GM23338 (cell line): ENCODE data around the gene NDE1. TPM values are rescaled to one million over a fixed set of nuclear protein-coding genes. Genes with fewer than 3 reads are reported as not detected.

Experiments used
- ATAC-seq: fragments of 200-7000 bp; cut with Tn5 transposase; 3 replicates; pipeline ENCODE4 v1.9.1; 2020
- DNase-seq: peaks from one replicate; pipeline ENCODE4 v3.0.0-alpha.2; 2015; ENCODE audit warnings: low spot score
- H2AFZ ChIP-seq: fragments of 200-600 bp; sonication (generic); 2 replicates; pipeline ENCODE4 v1.8.0; 2016; ENCODE audit warnings: antibody characterized with exemption, mild to moderate bottlenecking, moderate library complexity
- H3F3A ChIP-seq: fragments of 200-600 bp; sonication (generic); replicated peaks from 2 replicates; pipeline ENCODE4 v1.8.0; 2017; ENCODE audit warnings: antibody characterized with exemption, mixed run types, low read depth
- H3K27ac ChIP-seq: fragments of 200-600 bp; sonication (generic); 2 replicates; pipeline ENCODE4 v1.6.1; 2016; ENCODE audit warnings: low read depth
- H3K27me3 ChIP-seq: fragments of 200-600 bp; sonication (generic); 2 replicates; pipeline ENCODE4 v1.8.0; 2016; ENCODE audit warnings: mild to moderate bottlenecking, mixed run types, moderate library complexity; ENCODE audit not compliant: insufficient read depth
- H3K36me3 ChIP-seq: fragments of 200-600 bp; sonication (generic); 2 replicates; pipeline ENCODE4 v1.8.0; 2016; ENCODE audit warnings: mild to moderate bottlenecking; ENCODE audit not compliant: insufficient read depth
- H3K4me1 ChIP-seq: fragments of 200-600 bp; sonication (generic); 2 replicates; pipeline ENCODE4 v1.8.0; 2016; ENCODE audit warnings: mild to moderate bottlenecking, moderate library complexity; ENCODE audit not compliant: insufficient read depth
- H3K4me2 ChIP-seq: fragments of 200-600 bp; sonication (generic); 2 replicates; pipeline ENCODE4 v1.7.1; 2017; ENCODE audit warnings: mixed run types
- H3K4me3 ChIP-seq: fragments of 200-600 bp; sonication (generic); 2 replicates; pipeline ENCODE4 v1.6.1; 2016; ENCODE audit warnings: mixed run types
- H3K79me2 ChIP-seq: fragments of 200-600 bp; sonication (generic); replicated peaks from 2 replicates; pipeline ENCODE4 v1.8.0; 2017; ENCODE audit warnings: mild to moderate bottlenecking; ENCODE audit not compliant: insufficient read depth
- H3K9me2 ChIP-seq: fragments of 200-600 bp; sonication (generic); 2 replicates; pipeline ENCODE4 v1.8.0; 2017; ENCODE audit not compliant: insufficient read depth
- H4K20me1 ChIP-seq: fragments of 200-600 bp; sonication (generic); replicated peaks from 2 replicates; pipeline ENCODE4 v1.8.0; 2017; ENCODE audit warnings: mild to moderate bottlenecking; ENCODE audit not compliant: insufficient read depth
- H3K27ac Mint-ChIP-seq: 2 replicates; pipeline ENCODE4 v1.8.0; 2020; ENCODE audit warnings: inconsistent platforms, mild to moderate bottlenecking, moderate library complexity, mixed read lengths
- H3K27me3 Mint-ChIP-seq: 3 replicates; pipeline ENCODE4 v1.8.0; 2022; ENCODE audit warnings: low read depth, mild to moderate bottlenecking, moderate library complexity, mixed read lengths, inconsistent platforms; ENCODE audit not compliant: insufficient read depth, poor library complexity
- H3K36me3 Mint-ChIP-seq: 3 replicates; pipeline ENCODE4 v1.8.0; 2021; ENCODE audit warnings: low read depth, mild to moderate bottlenecking, inconsistent platforms, moderate library complexity, mixed read lengths
- H3K4me1 Mint-ChIP-seq: 3 replicates; pipeline ENCODE4 v1.8.0; 2020; ENCODE audit warnings: mild to moderate bottlenecking, inconsistent platforms, mixed read lengths
- H3K4me3 Mint-ChIP-seq: 3 replicates; pipeline ENCODE4 v1.8.0; 2021; ENCODE audit warnings: moderate library complexity, mild to moderate bottlenecking, inconsistent platforms, mixed read lengths
- H3K9me3 Mint-ChIP-seq: 3 replicates; pipeline ENCODE4 v1.8.0; 2020; ENCODE audit warnings: moderate library complexity, mild to moderate bottlenecking, inconsistent platforms, mixed read lengths
- CREB1 ChIP-seq: fragments of 250-450 bp; sonication (Bioruptor Pico); IDR thresholded peaks from 2 replicates; pipeline ENCODE4 v1.5.0; 2020; ENCODE audit warnings: low read depth, mild to moderate bottlenecking, moderate library complexity
- CTCF ChIP-seq, 2 experiments: fragments of 200-600 bp in 1 of 2; sonication (generic) in 1 of 2; conservative IDR thresholded peaks; 2 replicates each; pipeline versions ENCODE4 v1.5.1 to v1.6.1; 2016 to 2017; ENCODE audit warnings: antibody characterized with exemption in 2 of 2, low read depth in 2 of 2, mild to moderate bottlenecking in 2 of 2, moderate library complexity in 1 of 2
- ETS1 ChIP-seq: IDR thresholded peaks from 2 replicates; pipeline ENCODE4 v1.6.1; 2016; ENCODE audit warnings: antibody characterized with exemption
- JUNB ChIP-seq: IDR thresholded peaks from one replicate; pipeline ENCODE4 v1.6.1; 2016; ENCODE audit warnings: antibody characterized with exemption; ENCODE audit not compliant: unreplicated experiment
- STAT1 ChIP-seq: IDR thresholded peaks from one replicate; pipeline ENCODE4 v1.6.1; 2016; ENCODE audit warnings: antibody characterized with exemption; ENCODE audit not compliant: unreplicated experiment
- ZNF331 ChIP-seq: fragments of 250-450 bp; sonication (Bioruptor Pico); IDR thresholded peaks from 2 replicates; pipeline ENCODE4 v1.5.0; 2020; ENCODE audit warnings: low read depth, mild to moderate bottlenecking, moderate library complexity
- polyA plus RNA-seq: library from polyadenylated mRNA; unstranded; fragments of >200 nt; fragmentation: Nextera tagmentation; extraction: Ambion mirVana; gene quantifications from 2 replicates; pipeline ENCODE4 v1.2.1, GENCODE V29; 2016
- total RNA-seq: library from RNA; depleted of rRNA; stranded (reverse); fragments of >200 nt; shearing (Covaris generic); gene quantifications from 2 replicates; pipeline ENCODE4 v1.2.3, GENCODE V29; 2014

NDE1 gene
- total and polyA plus RNA-seq, 2 experiments from 2014 or later, result 13.0 to 22.9 TPM

GRCh38 chr16:15665107-15665506 lies 15.1 kb downstream of the NDE1 start:
- DNase-seq, result no peak
- TF ChIP-seq CREB1 (CRISPR knock-in tag) (no peak), ETS1 (no peak)
- H3K79me2 ChIP-seq, result peaks cover 3% of the 10 kb centered on the region; the same call in 1 of the 2 replicates
- Mint-ChIP-seq H3K27me3 (peaks cover 3% of the 10 kb centered on the region), H3K36me3 (peaks cover 33% of the 10 kb centered on the region; the same call in 2 of the 3 replicates), H3K27ac (no peak overlapping the region), H3K9me3 (no peaks in the 10 kb centered on the region), H3K4me3 (no peak overlapping the region), H3K4me1 (no peaks in the 10 kb centered on the region; the same call in 2 of the 3 replicates)
- no peak overlapping the region for H3K27ac ChIP-seq
- H3K36me3 ChIP-seq, result peaks cover 14% of the 10 kb centered on the region; the same call in 1 of the 2 replicates
- H3K4me2 ChIP-seq, result no peak overlapping the region
- H3F3A ChIP-seq, result no peaks in the 10 kb centered on the region
- no peaks in the 10 kb centered on the region for H3K9me2 ChIP-seq
- H3K27me3 ChIP-seq, result no peaks in the 10 kb centered on the region
- H3K4me3 ChIP-seq, result no peak overlapping the region
- H3K4me1 ChIP-seq, result no peaks in the 10 kb centered on the region
- no peak overlapping the region for H2AFZ ChIP-seq
- H4K20me1 ChIP-seq, result 0 out of 2 replicates have a peak, but pooled peaks cover 5% of the 10 kb centered on the region
- ATAC-seq, result no peak

GRCh38 chr16:15667091-15667742 lies 17.2 kb downstream of the NDE1 start:
- Mint-ChIP-seq H3K9me3 (no peaks in the 10 kb centered on the region), H3K4me3 (no peak overlapping the region), H3K36me3 (peaks cover 34% of the 10 kb centered on the region; the same call in 2 of the 3 replicates), H3K27ac (no peak overlapping the region), H3K4me1 (no peaks in the 10 kb centered on the region; the same call in 2 of the 3 replicates), H3K27me3 (peaks cover 3% of the 10 kb centered on the region)
- no peaks in the 10 kb centered on the region for H3F3A ChIP-seq
- no peak overlapping the region for H2AFZ ChIP-seq
- H3K27ac ChIP-seq, result no peak overlapping the region
- H3K4me1 ChIP-seq, result no peaks in the 10 kb centered on the region
- H3K27me3 ChIP-seq, result no peaks in the 10 kb centered on the region
- peaks cover 14% of the 10 kb centered on the region; the same call in 1 of the 2 replicates for H3K36me3 ChIP-seq
- no peak overlapping the region for H3K4me2 ChIP-seq
- no peak for DNase-seq
- no peak for ATAC-seq
- no peak overlapping the region for H3K4me3 ChIP-seq
- H3K79me2 ChIP-seq, result 0 out of 2 replicates have a peak, but pooled peaks cover 3% of the 10 kb centered on the region
- H3K9me2 ChIP-seq, result no peaks in the 10 kb centered on the region
- TF ChIP-seq STAT1 (no peak), ZNF331 (CRISPR knock-in tag) (no peak), JUNB (no peak), CTCF (conservative IDR thresholded peaks at IDR 0.05; ENCODE audit: low read depth in 2 of 2) (no peak)
- 0 out of 2 replicates have a peak, but pooled peaks cover 4% of the 10 kb centered on the region for H4K20me1 ChIP-seq
